Esophagus muscularis mucosa (tissue), 4 donors: ENCODE measurements around the gene GFRA1. TPM values are rescaled to one million over a fixed set of nuclear protein-coding genes. Genes with fewer than 3 reads are reported as not detected.

Experiments used
- DNase-seq: peaks from one replicate; pipeline ENCODE4 v3.0.0-alpha.2; 2017; ENCODE audit errors: extremely low spot score
- H3K27ac ChIP-seq, 4 donors: fragments of 200-600 bp; sonication (generic); replicated peaks in 1 of 4; 1 replicate in 3 of 4; 2 replicates in 1 of 4; pipeline ENCODE4 v1.5.1; 2016 to 2019; ENCODE audit warnings: mild to moderate bottlenecking in 1 of 4
- H3K27me3 ChIP-seq, 4 donors: fragments of 200-600 bp; sonication (generic); one replicate each; pipeline versions ENCODE4 v1.5.1 to v1.6.0; 2016 to 2019
- H3K36me3 ChIP-seq, 4 donors: fragments of 200-600 bp; sonication (generic); one replicate each; pipeline ENCODE4 v1.5.1; 2016 to 2019
- H3K4me1 ChIP-seq, 4 donors: fragments of 200-600 bp; sonication (generic); one replicate each; pipeline ENCODE4 v1.5.1; 2016 to 2019
- H3K4me3 ChIP-seq, 4 donors: fragments of 200-600 bp; sonication (generic); 1 replicate in 2 of 4; 2 replicates in 2 of 4; pipeline ENCODE4 v1.5.1; 2016 to 2019; ENCODE audit warnings: mild to moderate bottlenecking in 4 of 4, moderate library complexity in 1 of 4
- H3K9me3 ChIP-seq, 4 donors: fragments of 200-600 bp; sonication (generic); 1 replicate in 3 of 4; 2 replicates in 1 of 4; pipeline ENCODE4 v1.5.1; 2016 to 2019
- EP300 ChIP-seq: sonication (generic); formaldehyde crosslinking; IDR thresholded peaks from one replicate; pipeline ENCODE4 v1.6.1; 2017; ENCODE audit warnings: antibody characterized with exemption
- POLR2A ChIP-seq: fragments of 450-650 bp; IDR thresholded peaks from one replicate; pipeline ENCODE4 v1.6.1; 2017; ENCODE audit warnings: antibody characterized with exemption, moderate library complexity, mild to moderate bottlenecking, low read depth
- POLR2AphosphoS5 ChIP-seq, 2 donors: sonication (generic); formaldehyde crosslinking; IDR thresholded peaks; one replicate each; pipeline ENCODE4 v1.6.1; 2017; ENCODE audit warnings: antibody characterized with exemption in 2 of 2
- WGBS: methylation state at CpG from one replicate; pipeline ENCODE4 v1.1.5; 2018; 5-methylcytosine and 5-hydroxymethylcytosine counted together
- intact Hi-C: fragments of 100-400 bp; cut with DNase I; formaldehyde crosslinking; loops from one replicate; pipeline ENCODE4 v1.15.1; 2023
- total RNA-seq, 4 donors: library from RNA; depleted of rRNA; stranded (reverse); fragments of >200 nt; gene quantifications; one replicate each; pipeline versions ENCODE4 v1.1.0 to v1.2.1, GENCODE V29; 2016
- TF ChIP-seq, protein P1 (sequence below), 3 experiments: fragments of 200-600 bp in 2 of 3; fragments of 450-650 bp in 1 of 3; sonication (generic) in 2 of 3; IDR thresholded peaks; one replicate each; pipeline ENCODE4 v1.5.1; 2017 to 2019; ENCODE audit warnings: antibody characterized with exemption in 3 of 3, mild to moderate bottlenecking in 2 of 3, moderate library complexity in 1 of 3

GFRA1 gene
- total RNA-seq, 4 donors from 2014 or later, result 44.0 to 73.4 (median 64.5) TPM

- Histone ChIP-seq H3K9me3 (no peaks in the 10 kb centered on the region), H3K27ac (no peak overlapping the region), H3K36me3 (no peaks in the 10 kb centered on the region), H3K27me3 (peaks cover 0 to 10% (median 0%) of the 10 kb centered on the region in 4 donors), H3K4me1 (peaks cover 0 to 6% (median 0%) of the 10 kb centered on the region in 4 donors), H3K4me3 (no peak overlapping the region)
- intact Hi-C loops, result no loop called here
- 82% methylated on average over 13 of the region's 13 CpGs for WGBS
- TF ChIP-seq, protein P1, sequence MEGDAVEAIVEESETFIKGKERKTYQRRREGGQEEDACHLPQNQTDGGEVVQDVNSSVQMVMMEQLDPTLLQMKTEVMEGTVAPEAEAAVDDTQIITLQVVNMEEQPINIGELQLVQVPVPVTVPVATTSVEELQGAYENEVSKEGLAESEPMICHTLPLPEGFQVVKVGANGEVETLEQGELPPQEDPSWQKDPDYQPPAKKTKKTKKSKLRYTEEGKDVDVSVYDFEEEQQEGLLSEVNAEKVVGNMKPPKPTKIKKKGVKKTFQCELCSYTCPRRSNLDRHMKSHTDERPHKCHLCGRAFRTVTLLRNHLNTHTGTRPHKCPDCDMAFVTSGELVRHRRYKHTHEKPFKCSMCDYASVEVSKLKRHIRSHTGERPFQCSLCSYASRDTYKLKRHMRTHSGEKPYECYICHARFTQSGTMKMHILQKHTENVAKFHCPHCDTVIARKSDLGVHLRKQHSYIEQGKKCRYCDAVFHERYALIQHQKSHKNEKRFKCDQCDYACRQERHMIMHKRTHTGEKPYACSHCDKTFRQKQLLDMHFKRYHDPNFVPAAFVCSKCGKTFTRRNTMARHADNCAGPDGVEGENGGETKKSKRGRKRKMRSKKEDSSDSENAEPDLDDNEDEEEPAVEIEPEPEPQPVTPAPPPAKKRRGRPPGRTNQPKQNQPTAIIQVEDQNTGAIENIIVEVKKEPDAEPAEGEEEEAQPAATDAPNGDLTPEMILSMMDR (IDR thresholded peaks at IDR 0.05), result no peak
- no peak for TF ChIP-seq POLR2AphosphoS5 (IDR thresholded peaks at IDR 0.05)
- no peak for TF ChIP-seq POLR2A
- TF ChIP-seq EP300, result no peak
- no peak for DNase-seq
Measured at GRCh38 chr10:116240157-116240950, 32.7 kb downstream of the GFRA1 start.

DNA sequence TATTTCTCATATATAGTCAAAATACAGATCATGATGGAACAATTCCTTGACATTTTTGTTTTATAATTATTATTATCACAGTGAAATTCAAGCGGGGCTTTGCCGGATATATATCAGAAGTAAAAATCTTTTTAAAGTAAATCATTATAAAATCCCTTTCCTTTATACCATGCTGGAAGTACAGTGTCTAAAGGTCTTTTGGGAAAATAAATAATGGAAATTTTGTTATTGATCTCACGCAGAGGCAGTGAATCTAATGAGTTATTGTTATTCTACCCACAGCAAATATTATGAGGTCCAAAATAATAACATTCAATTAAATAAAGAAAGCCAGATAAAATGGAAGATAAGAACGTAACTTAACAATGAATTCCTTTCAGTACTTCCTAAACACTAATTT, 33.8 kb downstream of the GFRA1 start:
- no peak overlapping the region for H3K27ac ChIP-seq
- intact Hi-C loops, result no loop called here
- H3K27me3 ChIP-seq, result peaks cover 0 to 10% (median 0%) of the 10 kb centered on the region in 4 donors
- H3K36me3 ChIP-seq, result no peaks in the 10 kb centered on the region
- peaks cover 0 to 6% (median 0%) of the 10 kb centered on the region in 4 donors for H3K4me1 ChIP-seq
- WGBS, result 87% methylated on average over 4 of the region's 4 CpGs
- DNase-seq, result no peak
- H3K9me3 ChIP-seq, result no peaks in the 10 kb centered on the region
- TF ChIP-seq, protein P1 (IDR thresholded peaks at IDR 0.05), result no peak
- no peak for TF ChIP-seq POLR2AphosphoS5 (IDR thresholded peaks at IDR 0.05)
- no peak for TF ChIP-seq EP300
- no peak for TF ChIP-seq POLR2A
- no peak overlapping the region for H3K4me3 ChIP-seq

DNA sequence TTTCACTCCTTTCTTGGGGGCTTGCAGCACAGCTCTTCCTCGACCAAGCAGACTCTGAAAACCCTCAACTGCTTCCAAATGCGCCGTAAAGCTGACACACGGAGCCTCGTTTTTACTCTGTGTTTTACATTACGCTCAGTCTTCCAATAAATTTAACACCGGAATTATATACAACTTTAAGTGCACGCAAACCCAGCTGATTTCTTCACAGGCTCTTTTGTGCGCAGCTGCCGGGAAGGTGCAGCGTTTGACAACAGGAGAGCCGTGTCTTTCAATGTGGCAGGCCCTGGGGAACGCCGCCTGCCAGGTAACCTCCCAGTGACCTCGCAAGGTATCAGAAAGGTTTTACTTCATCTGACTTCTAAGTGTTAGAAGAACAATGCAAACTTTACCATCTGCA, 35.0 kb downstream of the GFRA1 start:
- H3K27ac ChIP-seq, result no peak overlapping the region
- peaks cover 0 to 6% (median 0%) of the 10 kb centered on the region in 4 donors for H3K4me1 ChIP-seq
- intact Hi-C loops, result no loop called here
- DNase-seq, result no peak
- WGBS, result 55% methylated on average over 15 of the region's 15 CpGs
- peaks cover 0 to 10% (median 0%) of the 10 kb centered on the region in 4 donors for H3K27me3 ChIP-seq
- no peaks in the 10 kb centered on the region for H3K36me3 ChIP-seq
- no peaks in the 10 kb centered on the region for H3K9me3 ChIP-seq
- H3K4me3 ChIP-seq, result no peak overlapping the region
- TF ChIP-seq POLR2AphosphoS5 (IDR thresholded peaks at IDR 0.05) (no peak), EP300 (no peak), POLR2A (no peak)
- TF ChIP-seq, protein P1 (IDR thresholded peaks at IDR 0.05), result no peak

DNA sequence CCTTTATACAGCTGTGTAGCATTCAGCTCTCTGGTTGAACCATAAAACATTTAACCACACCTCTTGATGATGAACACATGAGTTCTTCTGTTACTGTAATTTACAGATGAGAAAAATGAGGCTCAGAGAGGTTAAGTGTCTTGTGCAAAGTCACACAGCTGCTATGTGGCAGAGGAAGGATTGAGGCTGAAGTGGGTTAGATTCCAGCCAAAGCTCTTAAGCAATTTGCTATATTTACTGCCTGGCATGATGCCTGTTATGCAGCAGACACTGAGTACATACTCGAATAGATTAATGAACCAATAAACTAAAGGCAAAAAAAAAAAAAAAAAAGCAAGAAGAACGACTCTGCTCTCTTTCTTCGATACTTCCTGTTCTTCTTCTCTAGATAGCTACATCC, 35.7 kb downstream of the GFRA1 start:
- TF ChIP-seq POLR2AphosphoS5 (IDR thresholded peaks at IDR 0.05) (no peak), EP300 (no peak), POLR2A (no peak)
- TF ChIP-seq, protein P1 (IDR thresholded peaks at IDR 0.05), result no peak
- H3K27me3 ChIP-seq, result peaks cover 0 to 10% (median 0%) of the 10 kb centered on the region in 4 donors
- WGBS, result 29% methylated on average over 3 of the region's 3 CpGs
- H3K27ac ChIP-seq, result no peak overlapping the region
- peaks cover 0 to 6% (median 0%) of the 10 kb centered on the region in 4 donors for H3K4me1 ChIP-seq
- intact Hi-C loops, result no loop called here
- H3K9me3 ChIP-seq, result no peaks in the 10 kb centered on the region
- H3K4me3 ChIP-seq, result no peak overlapping the region
- no peaks in the 10 kb centered on the region for H3K36me3 ChIP-seq
- DNase-seq, result no peak
